ENCODE data around the gene KLHL42.
A peak's percentile ranks its signal among the peaks of the same experiment; 100 is the strongest.

KLHL42 gene

GRCh38 chr12:27780612-27781408 lies 777 bp downstream of the KLHL42 start:
- DNase-seq = peak; percentile 64

- peak; percentile 7 for DNase-seq
Observed at GRCh38 chr12:27781680-27782079, 1.6 kb downstream of the KLHL42 start.

GRCh38 chr12:27782481-27782880 lies 2.4 kb downstream of the KLHL42 start:
- DNase-seq = no peak

GRCh38 chr12:27785882-27786570 lies 6.0 kb downstream of the KLHL42 start:
- peak; percentile 71 for DNase-seq

- DNase-seq = no peak
Observed at GRCh38 chr12:27787559-27787958, 7.5 kb downstream of the KLHL42 start.

GRCh38 chr12:27790179-27790578 lies 10.1 kb downstream of the KLHL42 start:
- DNase-seq = no peak

- DNase-seq = no peak
Observed at GRCh38 chr12:27794818-27795584, 15.0 kb downstream of the KLHL42 start.

- no peak for DNase-seq
Observed at GRCh38 chr12:27796128-27796527, 16.1 kb downstream of the KLHL42 start.

GRCh38 chr12:27797301-27798025 lies 17.4 kb downstream of the KLHL42 start:
- DNase-seq = no peak

- no peak for DNase-seq
Observed at GRCh38 chr12:27800819-27801218, 20.8 kb downstream of the KLHL42 start.

- DNase-seq = no peak
Observed at GRCh38 chr12:27801630-27802029, 21.6 kb downstream of the KLHL42 start.

- DNase-seq = no peak
Observed at GRCh38 chr12:27802511-27802910, 22.5 kb downstream of the KLHL42 start.

GRCh38 chr12:27802936-27803335 lies 22.9 kb downstream of the KLHL42 start:
- no peak for DNase-seq

- DNase-seq = no peak
Observed at GRCh38 chr12:27805238-27805637, 25.2 kb downstream of the KLHL42 start.

GRCh38 chr12:27806259-27806658 lies 26.2 kb downstream of the KLHL42 start:
- no peak for DNase-seq

- DNase-seq = peak; percentile 2
Observed at GRCh38 chr12:27807063-27807703, 27.1 kb downstream of the KLHL42 start.

GRCh38 chr12:27808841-27809240 lies 28.8 kb downstream of the KLHL42 start:
- peak; percentile 78 for DNase-seq

- peak; percentile 39 for DNase-seq
Observed at GRCh38 chr12:27810756-27811155, 30.7 kb downstream of the KLHL42 start.

- no peak for DNase-seq
Observed at GRCh38 chr12:27812502-27812901, 32.5 kb downstream of the KLHL42 start.

- no peak for DNase-seq
Observed at GRCh38 chr12:27814411-27814810, 34.4 kb downstream of the KLHL42 start.

GRCh38 chr12:27814851-27815591 lies 35.0 kb downstream of the KLHL42 start:
- DNase-seq = no peak

GRCh38 chr12:27817766-27818165 lies 37.7 kb downstream of the KLHL42 start:
- no peak for DNase-seq
